ENCODE data around the gene SPEM1.

- TF ChIP-seq GATA3 (IDR thresholded peaks at IDR 0.05; ENCODE audit: low read depth, low read length) (no peak), GATA2 (IDR thresholded peaks at IDR 0.05; ENCODE audit: low read depth, low read length) (no peak)
These were observed 29.9 kb upstream of the SPEM1 start for GRCh38 chr17:7389924-7390910.

All from SH-SY5Y (cell line).